ENCODE data around the gene TCF4. TPM values are rescaled to one million over a fixed set of nuclear protein-coding genes. Genes with fewer than 3 reads are reported as not detected.

The TCF4 gene
- total and polyA plus RNA-seq, 2 donors (not counting 1 experiment from before 2014, with no cell fraction given), result 68.5 to 353 TPM

DNA sequence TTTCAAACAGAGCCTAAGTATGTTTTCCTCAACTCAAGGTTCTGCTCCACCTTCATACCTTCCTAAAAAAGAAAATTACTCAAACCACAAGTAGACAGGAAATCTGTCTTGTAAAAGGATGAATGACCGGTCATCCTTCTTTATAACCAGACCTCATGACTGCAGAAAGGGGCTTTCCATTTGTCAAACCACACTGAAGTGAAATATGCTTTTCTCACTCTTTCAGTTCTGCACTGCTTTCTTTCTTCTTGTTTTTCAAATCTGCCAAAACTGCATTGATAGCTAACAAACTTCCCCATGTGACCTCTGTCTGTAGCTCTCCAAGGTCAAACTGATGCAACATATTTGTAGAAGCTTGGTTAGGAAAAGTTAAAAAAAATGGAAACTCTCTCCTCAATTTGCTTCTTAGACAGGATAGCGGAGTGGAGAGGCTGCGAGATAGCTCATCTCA lies 319.8 kb downstream of the TCF4 start:
- CTCF ChIA-PET, result interaction anchor here (0.7 to 6.1 kb wide), 15 partner anchors 11 to 1308 kb away, joined by 3 to 57 read pairs (median 3); no protein-coding TSS in a partner anchor
- H4K20me1 ChIP-seq (ENCODE audit: control insufficient read depth, insufficient read depth, low read length, poor library complexity, severe bottlenecking), result no peaks in the 10 kb centered on the region
- TF ChIP-seq CTCF (IDR thresholded peaks at IDR 0.05), result no peak
- no peak for TF ChIP-seq EZH2 (IDR thresholded peaks at IDR 0.05; ENCODE audit: borderline replicate concordance, insufficient read depth, low read depth, low read length, poor library complexity, severe bottlenecking)

GRCh38 chr18:55266981-55267380 lies 321.0 kb downstream of the TCF4 start:
- intact Hi-C loops (cut with micrococcal nuclease), result loop anchor here (1.0 kb wide), 1 partner anchor 15 kb away; no protein-coding TSS in a partner anchor
- 81% methylated on average over 3 of the region's 6 CpGs for WGBS (ENCODE audit: insufficient coverage)
- DNase-seq (no peak), ATAC-seq (ENCODE audit: low read depth) (no peak)
- Histone ChIP-seq H3K27me3 (replicated peaks in 1 of 4; ENCODE audit: control extremely low read depth in 1 of 4, control insufficient read depth in 3 of 4, insufficient read depth in 4 of 4, low read length in 3 of 4) (no peaks in the 10 kb centered on the region), H3K9ac (ENCODE audit: low read length) (peak overlapping the region; percentile 50), H3K4me3 (ENCODE audit: control extremely low read depth in 1 of 5, extremely low read depth in 1 of 5, insufficient read depth in 1 of 5, low read depth in 2 of 5, low read length in 4 of 5) (no peak overlapping the region), H3K4me1 (ENCODE audit: control insufficient read depth in 2 of 2, insufficient read depth in 2 of 2, low read length in 2 of 2) (peaks cover 59 to 63% of the 10 kb centered on the region in 2 donors), H4K20me1 (ENCODE audit: control insufficient read depth, insufficient read depth, low read length, poor library complexity, severe bottlenecking) (no peaks in the 10 kb centered on the region), H3K4me2 (replicated peaks; ENCODE audit: low read depth, low read length, poor library complexity, severe bottlenecking) (peak overlapping the region; percentile 62), H3K27ac (ENCODE audit: low read length in 2 of 2) (peak overlapping the region; percentile 84 to 94), H3K9me3 (ENCODE audit: control extremely low read depth in 1 of 3, control insufficient read depth in 2 of 3, insufficient read depth in 1 of 3, low read length in 2 of 3) (no peaks in the 10 kb centered on the region), H3K36me3 (replicated peaks in 1 of 2; ENCODE audit: control extremely low read depth in 1 of 2, control insufficient read depth in 1 of 2, extremely low read depth in 1 of 2, insufficient read depth in 2 of 2, low read length in 1 of 2) (peaks cover 23 to 67% of the 10 kb centered on the region in 2 experiments), H3K79me2 (ENCODE audit: control insufficient read depth, insufficient read depth, low read length) (peaks cover 67% of the 10 kb centered on the region), H2AFZ (ENCODE audit: insufficient read depth, low read depth, low read length, poor library complexity, severe bottlenecking) (no peak overlapping the region)
- ChIA-PET POLR2A (interaction anchor here (0.7 kb wide), 1 partner anchor 55 kb away, joined by 3 read pairs; no protein-coding TSS in a partner anchor), CTCF (interaction anchor here (0.5 to 6.1 kb wide), 10 partner anchors 9 to 1311 kb away, joined by 3 to 57 read pairs (median 4); no protein-coding TSS in a partner anchor)
- no peaks in the 10 kb centered on the region for H3K27me3 Mint-ChIP-seq
- H3K4me1 Mint-ChIP-seq, result peaks cover 76% of the 10 kb centered on the region
- no peaks in the 10 kb centered on the region for H3K9me3 Mint-ChIP-seq (ENCODE audit: insufficient read depth)
- TF ChIP-seq CTCF (IDR thresholded peaks at IDR 0.05), result no peak
- TF ChIP-seq EZH2 (IDR thresholded peaks at IDR 0.05; ENCODE audit: borderline replicate concordance, insufficient read depth, low read depth, low read length, poor library complexity, severe bottlenecking), result no peak
- H3K4me3 Mint-ChIP-seq, result peak overlapping the region; percentile 69
- H3K27ac Mint-ChIP-seq, result peak overlapping the region; percentile 91

More for the DNA sequence above, 319.8 kb downstream of the TCF4 start:
- Histone ChIP-seq H3K36me3 (replicated peaks in 1 of 2; ENCODE audit: control extremely low read depth in 1 of 2, control insufficient read depth in 1 of 2, extremely low read depth in 1 of 2, insufficient read depth in 2 of 2, low read length in 1 of 2) (peaks cover 19 to 71% of the 10 kb centered on the region in 2 experiments), H3K4me2 (replicated peaks; ENCODE audit: low read depth, low read length, poor library complexity, severe bottlenecking) (peak overlapping the region; percentile 62), H3K27me3 (replicated peaks in 1 of 4; ENCODE audit: control extremely low read depth in 1 of 4, control insufficient read depth in 3 of 4, insufficient read depth in 4 of 4, low read length in 3 of 4) (no peaks in the 10 kb centered on the region), H3K9me3 (ENCODE audit: control extremely low read depth in 1 of 3, control insufficient read depth in 2 of 3, insufficient read depth in 1 of 3, low read length in 2 of 3) (no peaks in the 10 kb centered on the region), H3K9ac (ENCODE audit: low read length) (peak overlapping the region; percentile 50), H3K4me1 (ENCODE audit: control insufficient read depth in 2 of 2, insufficient read depth in 2 of 2, low read length in 2 of 2) (peaks cover 59 to 63% of the 10 kb centered on the region in 2 donors), H2AFZ (ENCODE audit: insufficient read depth, low read depth, low read length, poor library complexity, severe bottlenecking) (no peak overlapping the region), H3K4me3 (ENCODE audit: control extremely low read depth in 1 of 5, extremely low read depth in 1 of 5, insufficient read depth in 1 of 5, low read depth in 2 of 5, low read length in 4 of 5) (peak overlapping the region in 1 of 5 experiments; percentile 26), H3K27ac (ENCODE audit: low read length in 2 of 2) (peak overlapping the region; percentile 84 to 94), H3K79me2 (ENCODE audit: control insufficient read depth, insufficient read depth, low read length) (peaks cover 66% of the 10 kb centered on the region)
- WGBS (ENCODE audit: insufficient coverage), result no CpG with 5 or more reads among the region's 3 CpGs
- H3K9me3 Mint-ChIP-seq (ENCODE audit: insufficient read depth), result no peaks in the 10 kb centered on the region
- peak; percentile 75 for ATAC-seq (ENCODE audit: low read depth)
- H3K4me1 Mint-ChIP-seq, result peaks cover 74% of the 10 kb centered on the region
- intact Hi-C loops (cut with micrococcal nuclease), result loop anchor here (1.0 to 2.0 kb wide), 2 partner anchors 15 to 53 kb away; no protein-coding TSS in a partner anchor
- H3K27ac Mint-ChIP-seq, result peak overlapping the region; percentile 93
- peak; percentile 83 for DNase-seq
- POLR2A ChIA-PET, result interaction anchor here (0.6 to 1.1 kb wide), 5 partner anchors 17 to 319 kb away, joined by 4 to 11 read pairs (median 6); no protein-coding TSS in a partner anchor
- no peaks in the 10 kb centered on the region for H3K27me3 Mint-ChIP-seq
- H3K4me3 Mint-ChIP-seq, result peak overlapping the region; percentile 75

Measured in B cell (primary cell).